ENCODE data around the gene RFXAP. TPM values are rescaled to one million over a fixed set of nuclear protein-coding genes. Genes with fewer than 3 reads are reported as not detected.
A peak's percentile ranks its signal among the peaks of the same experiment; 100 is the strongest.

The RFXAP gene
- total RNA-seq, 1 experiment from 2014 or later: 9.2 TPM

- TF ChIP-seq GRHL2 (CRISPR knock-in tag; IDR thresholded peaks at IDR 0.05; ENCODE audit: insufficient replicate concordance, severe bottlenecking) (no peak), E2F1 (CRISPR knock-in tag; IDR thresholded peaks at IDR 0.05) (no peak), ZNF263 (CRISPR knock-in tag; IDR thresholded peaks at IDR 0.05; ENCODE audit: low read depth) (no peak), ZNF423 (CRISPR knock-in tag; IDR thresholded peaks at IDR 0.05) (no peak), PREB (CRISPR knock-in tag; IDR thresholded peaks at IDR 0.05; ENCODE audit: borderline replicate concordance) (no peak), STAT6 (CRISPR knock-in tag; conservative IDR thresholded peaks at IDR 0.05; ENCODE audit: low read depth) (no peak), ZNF121 (CRISPR knock-in tag; IDR thresholded peaks at IDR 0.05) (no peak), NR3C1 (CRISPR knock-in tag; conservative IDR thresholded peaks at IDR 0.05; ENCODE audit: low read depth) (no peak), CBFB (CRISPR knock-in tag; IDR thresholded peaks at IDR 0.05; ENCODE audit: low read depth) (no peak), CDX4 (CRISPR knock-in tag; IDR thresholded peaks at IDR 0.05; ENCODE audit: borderline replicate concordance) (no peak), FOXP1 (CRISPR knock-in tag; IDR thresholded peaks at IDR 0.05; ENCODE audit: borderline replicate concordance) (no peak), NR2C2 (CRISPR knock-in tag; IDR thresholded peaks at IDR 0.05) (no peak), ZNF219 (CRISPR knock-in tag; IDR thresholded peaks at IDR 0.05; ENCODE audit: borderline replicate concordance) (no peak), SMAD3 (CRISPR knock-in tag; IDR thresholded peaks at IDR 0.05; ENCODE audit: borderline replicate concordance) (no peak), KAT7 (CRISPR knock-in tag; IDR thresholded peaks at IDR 0.05; ENCODE audit: borderline replicate concordance) (no peak), CREB1 (CRISPR knock-in tag; IDR thresholded peaks at IDR 0.05) (no peak), ATF1 (CRISPR knock-in tag; IDR thresholded peaks at IDR 0.05) (no peak)
- TF ChIP-seq, protein P1, sequence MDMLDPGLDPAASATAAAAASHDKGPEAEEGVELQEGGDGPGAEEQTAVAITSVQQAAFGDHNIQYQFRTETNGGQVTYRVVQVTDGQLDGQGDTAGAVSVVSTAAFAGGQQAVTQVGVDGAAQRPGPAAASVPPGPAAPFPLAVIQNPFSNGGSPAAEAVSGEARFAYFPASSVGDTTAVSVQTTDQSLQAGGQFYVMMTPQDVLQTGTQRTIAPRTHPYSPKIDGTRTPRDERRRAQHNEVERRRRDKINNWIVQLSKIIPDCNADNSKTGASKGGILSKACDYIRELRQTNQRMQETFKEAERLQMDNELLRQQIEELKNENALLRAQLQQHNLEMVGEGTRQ (CRISPR knock-in tag; IDR thresholded peaks at IDR 0.05): no peak
- H3K4me1 Mint-ChIP-seq: peaks cover 18% of the 10 kb centered on the region
- ChIA-PET POLR2A (no interaction called here), CTCF (interaction anchor here (1.0 to 1.4 kb wide), 3 partner anchors 10 to 44 kb away, joined by 3 to 5 read pairs (median 5); no protein-coding TSS in a partner anchor)
- H3K27ac Mint-ChIP-seq: no peak overlapping the region
- ATAC-seq (no peak), DNase-seq (ENCODE audit: low spot score) (no peak)
- H3K9me3 Mint-ChIP-seq: peaks cover 8% of the 10 kb centered on the region; the same call in 1 of the 2 replicates
- no peak overlapping the region for H3K4me3 Mint-ChIP-seq
- 0 out of 2 replicates have a peak, but pooled peaks cover under 1% of the 10 kb centered on the region for H3K27me3 Mint-ChIP-seq (ENCODE audit: low read depth)
- no peaks in the 10 kb centered on the region for H3K36me3 Mint-ChIP-seq
Observed at GRCh38 chr13:36814465-36814864, 4.6 kb upstream of the RFXAP start.

DNA sequence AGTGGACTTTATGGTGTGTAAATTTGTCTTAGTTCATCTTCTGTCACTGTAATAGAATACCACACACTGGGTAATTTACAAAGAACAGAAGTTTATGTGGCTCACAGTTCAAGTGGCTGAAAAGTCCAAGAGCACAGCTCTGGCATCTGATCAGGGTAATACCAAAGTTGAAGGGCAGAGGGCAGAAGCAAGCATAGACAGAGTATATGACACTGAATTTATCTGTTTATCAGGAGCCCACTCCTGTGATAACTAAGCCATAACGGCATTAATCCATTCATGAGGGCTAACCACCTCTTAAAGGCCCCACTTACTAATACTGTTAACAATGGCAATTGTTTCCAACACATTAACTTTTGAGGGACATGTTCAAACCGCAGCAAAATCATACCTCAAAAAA is 4.0 kb upstream of the RFXAP start:
- H3K9me3 Mint-ChIP-seq: peaks cover 8% of the 10 kb centered on the region; the same call in 1 of the 2 replicates
- H3K4me1 Mint-ChIP-seq: peaks cover 24% of the 10 kb centered on the region
- ATAC-seq (peak; percentile 31), DNase-seq (ENCODE audit: low spot score) (no peak)
- POLR2A ChIA-PET: no interaction called here
- H3K27me3 Mint-ChIP-seq (ENCODE audit: low read depth): peaks cover 6% of the 10 kb centered on the region
- no peak overlapping the region for H3K27ac Mint-ChIP-seq
- CTCF ChIA-PET: interaction anchor here (1.0 to 1.8 kb wide), 6 partner anchors 10 to 468 kb away, joined by 3 to 5 read pairs (median 4); partner anchors contain the start of gene SERTM1
- no peak overlapping the region for H3K4me3 Mint-ChIP-seq
- H3K36me3 Mint-ChIP-seq: no peaks in the 10 kb centered on the region
- TF ChIP-seq CTCF (IDR thresholded peaks at IDR 0.05) (0 out of 2 replicates have a peak, but pooled peaks have one; percentile 33), E2F5 (CRISPR knock-in tag; IDR thresholded peaks at IDR 0.05) (no peak), ATF6 (CRISPR knock-in tag; IDR thresholded peaks at IDR 0.05) (no peak)
